CD4-positive, alpha-beta T cell treated with Interleukin-17A for 1 hour (primary cell): ENCODE measurements around the gene CCDC71.

Experiments
- DNase-seq: peaks from one replicate; pipeline ENCODE4 v3.0.0-alpha.2; 2020

CCDC71 gene

GRCh38 chr3:49166752-49167556 lies 823 bp upstream of the CCDC71 start:
- DNase-seq: no peak

- no peak for DNase-seq
Measured at GRCh38 chr3:49164983-49165720, 979 bp downstream of the CCDC71 start.

DNA sequence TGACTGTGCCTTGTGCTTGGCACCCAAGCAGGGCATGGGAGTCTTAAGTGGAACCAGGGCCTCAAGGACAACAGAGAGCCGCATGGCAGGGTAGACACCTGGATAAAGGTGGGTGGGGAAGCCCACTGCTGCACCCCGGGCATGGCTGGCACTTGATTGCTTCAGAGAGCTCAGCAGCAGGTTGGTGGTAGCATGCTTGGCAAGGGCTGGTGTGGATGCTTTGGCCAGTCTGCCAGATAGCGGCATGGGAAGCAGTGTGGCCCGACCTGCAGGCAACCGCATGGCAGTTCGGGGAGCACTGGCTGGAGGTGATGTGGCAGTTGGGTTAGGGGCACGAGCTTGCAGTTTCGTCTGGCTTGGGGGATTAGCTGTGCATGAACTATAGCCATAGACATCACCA lies 2.5 kb downstream of the CCDC71 start:
- DNase-seq: no peak

- DNase-seq: no peak
Measured at GRCh38 chr3:49162751-49163419, 3.2 kb downstream of the CCDC71 start.

GRCh38 chr3:49161808-49162530 lies 4.2 kb downstream of the CCDC71 start:
- DNase-seq: no peak

GRCh38 chr3:49161197-49161596 lies 4.9 kb downstream of the CCDC71 start:
- DNase-seq: no peak

GRCh38 chr3:49158792-49159191 lies 7.3 kb downstream of the CCDC71 start:
- DNase-seq: no peak

DNA sequence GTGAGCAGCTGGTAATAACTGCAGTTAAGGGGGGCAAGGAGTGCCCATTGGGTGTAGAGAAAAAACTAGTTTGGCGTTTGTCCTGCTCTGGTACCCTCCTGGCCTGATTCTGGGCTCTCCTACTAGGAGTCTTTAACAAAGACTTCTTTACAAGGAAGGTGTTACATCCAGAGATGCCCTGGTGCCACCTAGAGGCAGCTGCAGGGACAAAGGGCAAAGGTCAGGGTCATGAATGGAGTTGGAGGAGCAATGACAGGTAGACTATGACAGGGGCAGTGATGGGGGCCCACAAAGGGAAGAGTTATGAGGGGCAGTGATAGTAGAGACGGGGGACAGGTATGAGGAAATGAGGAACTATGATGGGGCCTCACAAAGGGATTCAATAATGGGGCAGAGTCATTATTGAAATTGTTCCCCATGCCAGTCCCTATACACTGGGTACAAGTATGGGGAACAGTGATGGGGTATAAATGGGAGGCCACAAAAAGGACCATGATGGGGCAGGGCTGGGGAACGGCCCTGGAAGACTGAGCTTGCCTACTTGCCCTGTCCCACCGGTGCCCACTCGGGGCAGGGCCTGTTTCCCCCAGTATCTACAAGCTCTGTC lies 7.9 kb downstream of the CCDC71 start:
- DNase-seq: peak; percentile 73

GRCh38 chr3:49157289-49157688 lies 8.8 kb downstream of the CCDC71 start:
- no peak for DNase-seq

GRCh38 chr3:49153349-49153912 lies 12.7 kb downstream of the CCDC71 start:
- DNase-seq: no peak

GRCh38 chr3:49151610-49152009 lies 14.5 kb downstream of the CCDC71 start:
- DNase-seq: no peak

DNA sequence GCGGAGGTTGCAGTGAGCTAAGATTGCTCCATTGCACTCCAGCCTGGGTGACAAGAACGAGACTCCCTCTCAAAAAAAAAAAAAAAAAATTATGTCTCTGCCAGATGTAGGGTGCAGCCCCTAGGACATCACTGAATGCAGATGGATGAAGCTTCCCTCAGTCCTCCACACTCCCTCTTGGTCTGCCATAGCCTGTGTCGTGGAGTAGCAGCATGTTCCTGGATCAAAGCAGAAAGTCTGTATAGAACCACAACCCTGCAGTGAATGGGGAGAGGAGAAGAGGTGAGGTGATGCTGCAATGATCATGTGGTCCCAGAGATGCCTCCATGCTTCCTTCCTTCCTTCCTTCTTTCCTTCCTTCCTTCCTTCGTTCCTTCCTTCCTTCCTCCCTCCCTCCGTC lies 18.0 kb downstream of the CCDC71 start:
- DNase-seq: no peak

GRCh38 chr3:49140080-49140479 lies 26.1 kb downstream of the CCDC71 start:
- no peak for DNase-seq

DNA sequence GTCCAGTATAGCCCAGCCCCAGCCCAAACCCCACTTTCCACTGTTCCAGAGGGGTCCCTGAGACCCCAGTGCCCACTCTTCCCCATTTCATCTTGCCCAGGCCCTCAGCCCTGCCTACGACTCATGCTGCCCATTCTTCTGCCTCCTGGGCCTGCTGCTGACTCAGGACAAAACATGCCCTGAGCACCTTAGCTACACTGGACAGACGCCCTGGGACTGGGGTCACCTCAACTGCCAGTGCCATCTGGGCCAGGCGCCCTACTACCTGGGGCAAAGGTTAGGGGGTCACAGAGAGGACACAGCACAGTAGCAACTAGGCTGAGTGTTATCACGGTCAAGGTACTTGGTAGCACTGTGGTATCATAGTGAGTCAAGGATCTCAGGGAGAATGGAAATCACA lies 30.6 kb downstream of the CCDC71 start:
- DNase-seq: no peak

GRCh38 chr3:49134471-49135265 lies 31.5 kb downstream of the CCDC71 start:
- no peak for DNase-seq

DNA sequence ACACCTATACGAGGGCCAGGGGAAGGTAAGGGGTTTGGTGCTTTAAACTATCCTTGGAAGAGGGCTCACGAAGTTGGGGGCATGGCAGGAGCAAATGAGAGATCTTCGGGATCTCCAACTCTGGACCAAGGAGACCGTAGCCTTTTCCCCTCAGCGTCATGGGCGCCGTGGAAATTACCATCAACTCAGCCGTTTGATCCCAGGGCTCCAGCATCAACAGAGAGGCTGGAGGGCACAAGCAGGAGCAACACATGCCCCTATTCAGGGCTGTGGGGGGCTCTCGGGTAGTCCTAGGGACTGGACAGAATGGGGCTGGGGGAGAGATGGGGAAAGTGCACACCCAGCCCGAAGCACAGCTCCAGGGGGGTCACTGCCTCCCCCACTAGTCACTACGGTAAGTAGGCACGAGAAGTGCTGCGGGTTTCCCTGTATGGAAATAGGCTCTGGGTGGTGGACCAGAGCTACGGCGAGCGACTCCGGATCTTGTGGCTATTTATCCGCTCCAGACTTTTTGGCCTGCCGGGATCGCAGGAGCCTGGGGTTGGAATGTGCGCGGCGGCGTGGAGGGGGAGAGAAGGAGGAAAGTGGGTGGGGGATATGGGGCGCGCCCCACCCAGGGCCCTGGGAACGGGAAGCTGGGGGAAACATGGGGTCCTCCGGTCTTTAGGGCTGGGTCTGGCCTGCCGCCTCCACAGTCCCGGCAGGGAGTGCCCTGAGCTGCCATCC lies 32.7 kb downstream of the CCDC71 start:
- no peak for DNase-seq

DNA sequence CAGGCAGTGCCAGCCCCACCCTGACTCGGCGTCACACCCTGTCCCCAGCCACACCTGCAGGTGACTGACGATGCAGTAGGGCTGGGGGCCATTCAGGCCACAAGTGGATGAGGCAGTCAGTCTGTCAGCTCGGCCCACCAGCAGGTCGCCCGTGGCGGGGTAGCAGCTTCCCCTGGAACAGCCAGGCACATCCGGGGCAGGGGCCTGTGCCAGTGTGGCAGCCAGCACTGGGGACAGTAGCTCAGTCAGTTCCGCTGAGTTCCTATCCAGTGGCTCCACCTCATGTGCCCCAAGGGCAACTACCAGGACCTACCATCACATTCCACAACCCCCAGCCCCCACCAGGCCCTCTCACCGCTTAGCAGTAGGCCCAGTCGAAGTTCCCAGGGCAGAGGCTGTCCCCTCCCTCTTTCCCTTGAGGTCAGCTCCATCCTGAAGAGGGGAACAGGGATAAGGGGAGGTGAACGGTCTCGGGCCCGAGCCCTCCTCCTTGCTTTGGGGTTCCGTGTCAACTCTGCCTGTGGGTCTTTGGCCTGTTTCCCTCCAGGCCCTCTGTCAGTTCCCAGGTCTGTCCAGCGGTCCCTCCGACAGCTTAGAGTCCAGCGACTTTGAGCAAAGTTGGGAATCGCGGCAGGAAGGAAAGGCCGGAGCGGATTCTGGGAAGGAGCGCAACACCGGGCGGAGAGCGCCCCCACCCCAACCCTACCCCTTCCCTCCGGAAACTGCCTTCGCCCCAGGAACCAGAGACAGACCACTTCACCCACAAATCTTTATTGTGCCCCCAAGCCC lies 33.5 kb downstream of the CCDC71 start, which contains the start of gene LAMB2:
Gene LAMB2, minus strand, starts transcription at position 614 of the 789 bp plus-strand sequence. Its CDS starts 183 bp downstream, at position 431.
- no peak for DNase-seq

DNA sequence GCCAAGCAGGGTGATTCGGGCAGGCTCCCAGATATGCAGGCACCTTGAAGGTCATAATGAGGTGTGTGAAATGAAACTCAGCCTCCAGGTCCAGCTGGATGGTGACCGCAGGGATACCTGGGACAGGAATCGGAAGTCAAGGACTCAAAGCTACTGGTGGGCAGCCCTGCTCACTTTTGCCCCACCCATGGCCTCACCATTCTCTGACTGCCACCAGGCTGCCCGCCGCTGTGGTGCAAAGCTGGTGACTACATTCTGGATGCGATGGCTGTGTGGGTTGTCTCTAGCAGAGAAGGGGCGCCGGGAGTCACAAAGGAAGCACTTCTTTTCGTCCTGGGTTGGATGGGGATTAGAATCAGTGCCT lies 34.1 kb downstream of the CCDC71 start:
- no peak for DNase-seq

DNA sequence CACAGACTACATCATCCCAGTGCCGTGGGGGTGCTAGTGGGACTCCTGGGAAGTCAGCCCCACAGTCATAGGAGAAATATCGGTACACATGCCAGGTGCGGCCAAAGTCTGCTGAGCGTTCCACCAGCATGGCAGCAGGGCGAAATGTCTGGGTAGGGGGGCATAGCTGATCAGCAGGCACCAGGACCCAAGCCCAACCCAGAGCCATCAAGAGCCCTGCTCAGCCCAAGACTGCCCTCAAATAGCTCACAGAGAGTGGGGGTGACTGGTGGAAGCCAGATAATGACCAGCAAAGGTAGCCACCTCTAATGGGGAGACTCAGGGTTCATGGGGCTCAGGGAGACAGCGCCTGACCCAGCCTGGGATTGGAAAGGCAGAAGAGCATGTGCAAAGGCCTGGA lies 34.6 kb downstream of the CCDC71 start:
- DNase-seq: no peak

- DNase-seq: no peak
Measured at GRCh38 chr3:49131040-49131439, 35.1 kb downstream of the CCDC71 start.
